Measurements from ENCODE around the gene COX4I2.

COX4I2 gene

GRCh38 chr20:31684153-31685015, 46.7 kb downstream of the COX4I2 start:
- DNase-seq (ENCODE audit: insufficient read length, low spot score) (no peak), FAIRE-seq (no peak)
- TF ChIP-seq CTCF (IDR thresholded peaks at IDR 0.05; ENCODE audit: insufficient read depth, missing control alignments), result no peak

GRCh38 chr20:31685853-31686643, 48.3 kb downstream of the COX4I2 start:
- no peak for TF ChIP-seq CTCF (IDR thresholded peaks at IDR 0.05; ENCODE audit: insufficient read depth, missing control alignments)
- FAIRE-seq, result no peak
- DNase-seq (ENCODE audit: insufficient read length, low spot score), result no peak

GRCh38 chr20:31687777-31688176, 50.1 kb downstream of the COX4I2 start:
- no peak for TF ChIP-seq CTCF (IDR thresholded peaks at IDR 0.05; ENCODE audit: insufficient read depth, missing control alignments)
- FAIRE-seq (no peak), DNase-seq (ENCODE audit: insufficient read length, low spot score) (no peak)

- no peak for FAIRE-seq
Observed at GRCh38 chr20:31689141-31689540, 51.4 kb downstream of the COX4I2 start.

GRCh38 chr20:31690124-31690666, 52.5 kb downstream of the COX4I2 start:
- TF ChIP-seq CTCF (IDR thresholded peaks at IDR 0.05; ENCODE audit: insufficient read depth, missing control alignments), result no peak

More at GRCh38 chr20:31689141-31689540, 51.4 kb downstream of the COX4I2 start:
- DNase-seq (ENCODE audit: insufficient read length, low spot score), result no peak
- no peak for TF ChIP-seq CTCF (IDR thresholded peaks at IDR 0.05; ENCODE audit: insufficient read depth, missing control alignments)

GRCh38 chr20:31691646-31692275, 54.0 kb downstream of the COX4I2 start:
- FAIRE-seq, result no peak

More at GRCh38 chr20:31690124-31690666, 52.5 kb downstream of the COX4I2 start:
- DNase-seq (ENCODE audit: insufficient read length, low spot score), result no peak
- no peak for FAIRE-seq

More at GRCh38 chr20:31691646-31692275, 54.0 kb downstream of the COX4I2 start:
- no peak for DNase-seq (ENCODE audit: insufficient read length, low spot score)
- TF ChIP-seq CTCF (IDR thresholded peaks at IDR 0.05; ENCODE audit: insufficient read depth, missing control alignments), result no peak
